ENCODE measurements around the gene PRTN3.
"Not testable (repeated sequence)": the region's sequence is repeated elsewhere in the genome, so short reads cannot be mapped to it uniquely, and the experiment has no call there.

PRTN3 gene

DNA sequence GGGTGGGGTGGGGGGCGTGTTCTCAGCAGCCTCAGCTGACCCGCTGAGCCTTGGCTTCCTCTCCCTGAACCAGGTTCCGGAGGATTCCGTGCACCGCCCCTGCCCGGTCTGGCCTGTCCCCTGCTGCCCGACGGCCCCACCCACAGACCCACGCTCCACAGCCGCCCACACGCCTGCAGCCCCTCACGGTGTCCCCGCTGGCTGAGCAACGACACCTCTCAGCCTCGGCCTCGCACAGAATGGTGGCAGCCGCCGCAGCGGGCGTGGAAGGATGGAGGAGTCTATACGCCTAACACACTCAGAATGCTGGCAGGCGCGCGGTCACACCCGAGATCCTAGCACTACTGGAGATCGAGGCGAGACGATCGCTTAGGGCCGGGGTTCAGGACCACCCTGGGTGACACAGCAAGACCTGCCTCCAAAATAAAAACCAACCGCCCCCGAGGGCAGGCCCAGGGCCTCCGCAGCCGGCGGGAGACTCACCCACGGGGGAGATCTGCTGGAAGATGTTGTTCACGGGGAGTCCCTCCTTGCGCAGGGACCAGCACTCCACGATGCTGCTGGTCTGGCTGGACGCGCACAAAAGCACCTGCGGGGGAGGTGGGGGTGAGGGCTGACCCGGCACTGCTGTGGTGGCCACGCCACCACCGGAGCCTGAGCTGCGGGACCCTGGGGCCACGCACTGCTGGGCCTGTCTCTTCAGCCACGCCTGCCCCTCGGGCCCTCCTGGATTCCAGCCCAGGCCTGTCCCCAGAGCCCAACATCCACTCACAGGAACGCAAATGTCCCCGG lies 43.8 kb downstream of the PRTN3 start:
- no peak for DNase-seq

DNA sequence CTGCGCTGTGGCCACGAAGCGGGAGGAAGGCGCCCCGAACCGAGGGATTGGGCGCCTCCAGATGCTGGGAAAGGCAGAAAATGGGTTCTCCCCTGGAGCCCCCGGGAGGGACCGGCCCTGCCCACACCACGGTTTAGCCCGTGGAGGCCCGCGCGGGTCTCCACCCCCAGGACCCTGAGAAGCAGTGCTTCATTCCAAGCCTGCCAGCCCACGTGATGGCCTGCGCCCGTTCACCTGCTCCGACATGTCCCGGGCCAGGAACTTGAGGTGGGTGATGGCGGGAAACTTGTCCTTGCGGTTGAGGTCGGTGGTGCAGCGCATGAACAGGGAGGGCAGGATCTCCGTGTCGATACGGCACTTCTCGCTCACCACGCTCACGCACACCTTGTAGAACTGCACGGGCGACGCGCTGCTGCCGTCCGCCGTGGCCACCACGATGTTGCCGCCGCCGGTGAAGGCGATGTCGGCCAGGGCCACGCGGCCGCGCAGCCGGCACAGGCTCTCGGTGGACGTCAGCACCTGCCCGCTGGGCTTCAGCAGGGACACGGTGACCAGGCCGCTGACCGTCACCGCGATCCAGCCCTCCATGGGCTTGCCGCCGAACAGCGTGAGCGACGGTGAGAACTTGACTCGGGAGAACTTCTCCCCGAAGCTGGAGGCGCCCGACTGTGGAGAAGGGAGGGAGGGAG lies 44.9 kb downstream of the PRTN3 start:
- no peak for DNase-seq

DNA sequence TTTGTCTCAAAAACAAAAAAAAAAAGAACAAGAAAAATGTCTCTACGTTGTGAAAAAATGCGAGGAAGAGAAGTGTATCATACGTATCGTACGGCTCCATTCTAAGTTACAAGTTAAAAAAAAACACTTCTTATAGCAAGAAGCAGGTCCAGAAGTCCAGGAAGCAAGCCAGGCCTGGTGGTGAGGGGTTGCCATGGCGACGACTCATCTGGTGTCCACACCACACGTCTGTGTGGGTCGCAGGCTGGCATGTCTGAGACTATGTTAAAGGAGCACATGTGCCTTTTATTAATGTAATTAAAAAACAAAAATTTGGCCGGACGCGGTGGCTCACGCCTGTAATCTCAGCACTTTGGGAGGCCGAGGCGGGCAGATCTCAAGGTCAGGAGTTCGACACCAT lies 46.3 kb downstream of the PRTN3 start:
- no peak for DNase-seq

DNA sequence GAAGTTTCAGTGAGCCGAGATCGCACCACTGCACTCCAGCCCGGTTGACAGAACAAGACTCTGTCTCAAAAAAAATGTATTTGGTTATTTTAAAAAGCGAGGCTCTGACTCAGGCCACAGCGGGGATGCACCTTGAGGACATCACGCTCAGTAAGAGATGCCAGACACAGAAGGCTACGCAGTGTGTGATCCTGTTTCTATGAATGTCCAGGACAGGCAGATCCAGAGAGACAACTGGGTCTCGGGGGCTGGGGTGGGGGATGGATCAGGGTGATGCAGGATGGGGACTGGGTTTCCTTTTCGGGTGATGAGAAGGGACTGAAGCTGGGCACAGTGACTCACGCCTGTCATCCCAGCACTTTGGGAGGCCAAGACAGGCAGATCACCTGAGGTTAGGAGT lies 46.8 kb downstream of the PRTN3 start:
- DNase-seq, result no peak

DNA sequence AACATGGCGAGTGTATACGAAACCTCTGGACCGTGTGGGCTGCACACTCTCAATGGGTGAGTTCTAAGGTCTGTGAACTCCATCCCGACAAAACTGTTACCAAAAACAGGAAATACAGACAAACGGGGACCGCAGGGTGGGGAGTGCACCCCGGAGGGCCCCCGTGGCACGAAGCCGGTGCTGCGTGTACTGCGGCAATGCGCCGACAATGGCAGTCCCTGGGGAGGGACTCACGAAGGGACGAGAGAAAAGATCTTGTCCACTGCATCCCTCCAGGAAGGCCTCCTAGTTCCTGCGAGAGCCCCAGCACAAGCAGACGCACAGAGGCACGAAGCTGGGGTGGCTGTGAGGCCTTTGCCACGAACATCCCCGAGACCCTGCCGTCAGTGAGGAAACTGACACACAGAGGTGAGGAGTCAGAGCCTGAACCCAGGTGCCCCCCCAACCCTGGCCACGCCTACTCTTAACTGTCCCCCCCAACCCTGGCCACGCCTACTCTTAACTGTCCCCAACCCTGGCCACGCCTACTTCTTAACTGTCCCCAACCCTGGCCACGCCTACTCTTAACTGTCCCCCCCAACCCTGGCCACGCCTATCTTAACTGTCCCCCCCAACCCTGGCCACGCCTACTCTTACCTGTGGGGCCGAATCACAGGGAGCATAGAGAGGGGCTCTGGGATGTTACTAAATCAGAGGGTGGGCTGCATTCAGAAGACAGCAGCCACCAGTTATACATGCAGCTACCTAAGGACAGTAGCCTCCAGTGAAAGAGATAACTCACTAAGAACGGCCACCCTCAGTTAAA lies 48.0 kb downstream of the PRTN3 start:
- no peak for DNase-seq

DNA sequence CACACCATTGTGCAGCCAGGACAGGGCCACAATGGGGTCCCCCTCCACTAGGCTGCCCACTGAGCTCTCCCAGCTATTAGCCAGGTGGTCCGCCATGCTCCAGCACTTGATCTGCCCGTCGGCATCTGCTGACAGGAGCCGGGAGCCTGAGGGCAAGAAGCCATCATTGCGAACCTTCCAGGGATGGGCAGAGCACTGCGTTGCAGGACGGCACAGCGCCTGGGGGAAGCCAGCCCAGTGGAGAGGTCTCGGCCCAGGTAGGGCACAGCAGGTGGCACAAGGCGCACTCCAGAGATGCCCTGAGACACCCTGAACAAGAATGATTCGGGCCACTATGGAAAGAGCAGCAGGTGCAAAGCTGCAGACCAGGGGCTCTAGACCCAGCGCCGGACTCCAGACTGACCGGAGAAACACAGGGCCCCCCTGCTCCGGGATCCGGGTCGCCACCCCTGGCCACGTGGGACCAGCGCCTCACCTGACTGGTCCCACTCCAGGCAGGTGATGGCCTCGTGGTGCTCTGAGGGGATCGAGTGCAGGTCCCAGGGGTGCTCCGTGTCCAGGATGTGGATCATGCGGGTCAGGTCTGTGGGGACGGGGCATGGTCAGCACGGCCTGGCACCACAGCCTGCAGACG lies 49.0 kb downstream of the PRTN3 start:
- DNase-seq, result no peak

DNA sequence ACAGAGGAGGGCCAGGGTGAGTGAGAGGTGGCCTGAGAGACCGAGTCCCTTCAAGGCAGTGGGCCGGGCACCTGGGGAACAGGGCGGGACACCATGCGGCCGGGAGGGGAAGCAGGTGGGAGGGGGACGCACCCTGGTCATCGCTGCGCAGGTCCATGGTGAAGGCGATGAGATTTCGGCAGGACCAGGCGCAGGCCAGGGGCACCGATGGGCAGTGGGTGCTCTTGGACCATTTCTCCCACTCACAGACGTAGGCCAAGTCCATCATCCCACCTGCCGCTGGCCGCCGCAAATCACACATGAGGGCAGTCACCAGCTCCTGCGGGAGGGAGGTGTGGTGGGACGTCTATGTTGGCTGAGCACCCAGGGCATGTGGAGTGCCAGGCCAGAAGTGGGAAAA lies 50.0 kb downstream of the PRTN3 start:
- DNase-seq, result no peak

DNA sequence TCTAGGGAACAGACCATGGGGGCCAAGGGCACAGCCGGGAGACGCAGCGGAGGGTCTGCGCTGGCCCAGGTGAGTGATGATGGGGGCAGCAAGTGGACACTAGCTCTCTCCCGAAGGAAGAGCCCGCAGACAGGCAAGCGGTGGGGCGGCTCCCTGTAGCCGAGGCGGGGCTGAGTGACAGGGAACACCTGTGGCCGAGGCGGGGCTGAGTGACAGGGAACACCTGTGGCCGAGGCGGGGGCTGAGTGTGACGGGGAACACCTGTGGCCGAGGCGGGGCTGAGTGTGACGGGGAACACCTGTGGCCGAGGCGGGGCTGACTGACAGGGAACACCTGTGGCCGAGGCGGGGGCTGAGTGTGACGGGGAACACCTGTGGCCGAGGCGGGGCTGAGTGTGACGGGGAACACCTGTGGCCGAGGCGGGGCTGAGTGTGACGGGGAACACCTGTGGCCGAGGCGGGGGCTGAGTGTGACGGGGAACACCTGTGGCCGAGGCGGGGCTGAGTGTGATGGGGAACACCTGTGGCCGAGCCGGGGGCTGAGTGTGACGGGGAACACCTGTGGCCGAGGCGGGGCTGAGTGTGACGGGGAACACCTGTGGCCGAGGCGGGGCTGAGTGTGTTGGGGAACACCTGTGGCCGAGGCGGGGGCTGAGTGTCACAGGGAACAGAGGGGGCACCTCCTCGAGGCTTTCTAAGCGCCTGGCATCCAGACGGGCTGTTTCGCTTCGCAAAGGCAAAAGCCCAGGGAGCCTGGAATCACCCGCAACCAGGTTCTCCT lies 50.8 kb downstream of the PRTN3 start:
- not testable (repeated sequence) for DNase-seq

DNA sequence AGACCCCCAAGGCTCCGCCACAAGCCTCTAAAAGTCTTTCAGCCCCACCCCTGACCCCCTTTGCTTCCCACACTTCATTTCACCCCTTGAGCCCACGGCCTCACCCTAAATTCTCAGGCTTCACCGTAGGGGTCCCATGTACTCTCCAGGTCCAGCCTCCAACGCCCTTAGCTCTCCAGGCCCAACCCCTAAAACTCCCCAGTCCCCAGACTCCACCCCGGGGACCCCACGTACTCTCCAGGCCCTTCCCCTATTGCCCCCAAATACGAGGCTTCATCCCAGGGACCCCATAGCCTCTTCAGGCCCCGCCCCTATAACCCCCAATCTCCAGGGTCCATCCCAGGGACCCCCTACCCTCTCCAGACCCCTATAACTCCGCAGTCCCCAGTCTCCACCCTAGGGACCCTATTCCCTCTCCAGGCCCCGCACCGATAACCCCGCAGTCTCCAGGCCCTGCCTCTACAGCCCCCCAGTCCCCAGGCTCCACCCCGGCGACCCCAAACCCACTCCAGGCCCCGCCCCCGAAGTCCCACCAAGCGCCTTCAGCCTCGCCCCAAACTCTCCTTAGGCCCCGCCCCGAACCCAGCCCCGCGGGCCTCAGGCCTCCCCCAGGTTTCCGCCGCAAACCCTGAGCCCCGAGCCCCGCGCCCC lies 51.6 kb downstream of the PRTN3 start:
- no peak for DNase-seq

DNA sequence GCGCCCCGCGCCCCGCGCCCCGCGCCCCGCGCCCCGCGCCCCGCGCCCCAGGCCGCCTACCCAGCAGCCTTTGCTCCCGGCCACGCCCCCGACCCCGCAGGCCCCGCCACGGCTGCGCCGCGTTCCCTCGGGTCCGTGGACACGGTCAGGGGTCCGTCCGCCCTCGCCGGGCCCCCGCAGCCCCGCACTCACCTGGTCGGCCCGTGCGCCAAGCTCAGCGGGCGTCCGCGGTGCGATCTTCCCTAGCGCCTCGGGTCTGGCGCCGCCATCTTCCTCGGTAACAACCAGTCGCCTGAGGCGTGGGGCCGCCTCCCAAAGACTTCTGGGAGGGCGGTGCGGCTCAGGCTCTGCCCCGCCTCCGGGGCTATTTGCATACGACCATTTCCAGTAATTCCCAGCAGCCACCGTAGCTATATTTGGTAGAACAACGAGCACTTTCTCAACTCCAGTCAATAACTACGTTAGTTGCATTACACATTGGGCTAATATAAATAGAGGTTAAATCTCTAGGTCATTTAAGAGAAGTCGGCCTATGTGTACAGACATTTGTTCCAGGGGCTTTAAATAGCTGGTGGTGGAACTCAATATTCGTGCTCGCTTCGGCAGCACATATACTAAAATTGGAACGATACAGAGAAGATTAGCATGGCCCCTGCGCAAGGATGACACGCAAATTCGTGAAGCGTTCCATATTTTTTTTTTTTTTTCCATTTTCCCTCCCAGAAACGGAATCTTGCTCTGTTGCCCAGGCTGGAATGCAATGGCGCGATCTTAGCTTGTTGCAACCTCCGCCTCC lies 52.3 kb downstream of the PRTN3 start, which contains the start of the genes MED16 and RNU6-9:
TSS of gene MED16 (minus strand) at position 294 of the 796 bp plus-strand sequence. CDS start 2,056 bp downstream, outside the sequence.
TSS of gene RNU6-9 (plus strand) at position 591 of the 796 bp plus-strand sequence.
- DNase-seq, result peak; percentile 66

DNA sequence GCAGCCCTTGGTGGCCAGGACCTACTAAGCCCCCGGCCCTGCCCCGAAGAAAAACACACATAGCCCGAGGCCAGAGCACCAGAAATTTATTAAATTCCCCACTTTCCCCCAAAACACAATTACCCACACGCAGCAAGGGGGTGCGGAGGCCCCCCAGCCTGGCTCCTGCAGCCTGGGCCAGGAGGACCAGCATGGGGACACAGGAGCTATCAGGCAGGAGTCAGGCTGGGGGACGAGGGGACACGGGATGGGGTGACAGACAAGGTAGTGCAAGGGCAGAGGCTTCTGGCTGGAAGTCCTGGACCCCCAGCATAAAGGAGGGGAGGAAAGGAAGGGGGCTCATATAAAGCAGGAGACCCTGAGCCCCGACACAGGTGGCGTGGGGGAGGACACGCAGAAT lies 55.6 kb downstream of the PRTN3 start:
- DNase-seq, result no peak

DNA sequence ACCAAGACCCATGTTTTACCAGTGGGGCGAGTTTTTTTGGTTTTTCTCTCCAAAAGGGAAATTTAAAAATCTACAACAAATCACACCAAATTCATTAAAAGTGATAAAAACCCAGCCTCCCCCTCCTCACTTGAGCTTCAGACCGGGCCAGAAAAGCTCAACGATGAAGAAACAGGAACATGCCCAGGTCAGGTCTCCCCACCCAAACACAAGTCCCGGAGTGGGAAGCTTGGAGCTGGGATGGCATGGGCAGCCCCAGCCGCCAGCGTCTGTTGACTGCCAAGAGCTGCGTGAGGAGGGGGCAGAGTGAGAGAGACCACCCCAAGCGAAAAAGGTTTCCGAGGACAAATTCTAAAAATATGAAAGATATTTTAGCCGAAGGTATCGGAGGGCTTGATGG lies 56.2 kb downstream of the PRTN3 start:
- DNase-seq, result no peak

DNA sequence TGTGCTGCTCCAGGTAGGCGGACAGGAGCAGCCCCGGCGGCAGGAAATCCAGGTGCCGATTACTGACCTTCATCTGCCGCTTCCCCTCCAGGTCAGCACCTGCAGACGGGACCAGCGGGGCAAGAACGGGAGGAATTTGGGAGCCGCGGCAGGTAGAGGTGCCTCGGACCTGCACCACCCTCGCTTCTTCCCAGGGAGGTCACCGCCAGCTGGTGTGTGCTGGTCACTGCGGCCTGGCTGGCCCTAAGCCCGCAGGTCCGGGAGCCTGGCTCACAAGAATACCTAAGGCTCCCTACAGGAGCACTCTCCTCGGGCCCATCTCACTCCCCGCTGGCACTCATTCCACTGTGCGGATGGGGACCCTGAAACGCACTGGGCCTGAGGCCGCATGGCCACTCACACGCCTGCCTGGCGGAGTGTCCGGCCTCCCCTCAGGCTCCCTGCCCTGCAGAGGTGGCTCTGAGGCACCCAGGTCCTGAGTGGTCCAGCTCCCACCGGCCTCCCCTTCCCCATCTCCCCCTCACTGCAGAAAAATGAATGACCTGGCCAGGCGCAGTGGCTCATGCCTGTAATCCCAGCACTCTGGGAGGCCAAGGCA lies 56.7 kb downstream of the PRTN3 start:
- no peak for DNase-seq
